Posterior vena cava (tissue), 2 donors: Measurements from ENCODE around the gene PPP1R15B. TPM values are rescaled to one million over a fixed set of nuclear protein-coding genes. Genes with fewer than 3 reads are reported as not detected.
A peak's percentile ranks its signal among the peaks of the same experiment; 100 is the strongest.
"Not testable (repeated sequence)": the region's sequence is repeated elsewhere in the genome, so short reads cannot be mapped to it uniquely, and the experiment has no call there.

Experiments used
- DNase-seq: peaks from one replicate; pipeline ENCODE4 v3.0.0-alpha.2; 2020; ENCODE audit warnings: low spot score
- intact Hi-C, 2 donors: fragments of 100-400 bp; cut with DNase I; formaldehyde crosslinking; loops; one replicate each; pipeline versions ENCODE4 v1.14.1 to v1.14.2; 2022 to 2023
- total RNA-seq, 2 donors: library from RNA; stranded (reverse); fragmentation: NEBNext Ultra II Directional; extraction: Animal tissue kit (Norgen Biotek cat#: 25700); gene quantifications; one replicate each; pipeline ENCODE4 v1.2.1, GENCODE V29; 2021
- donor health status: DM: yes; HTN: yes; CAD: no.
- donor health status: DM: yes; HTN: yes; CAD: no.

PPP1R15B gene
- total RNA-seq, 2 donors from 2014 or later: 33.2 to 45.7 TPM

- no peak for DNase-seq
- intact Hi-C loops: no loop called here
Measured at GRCh38 chr1:204426971-204427701, 15.5 kb upstream of the PPP1R15B start.

- DNase-seq: no peak
- intact Hi-C loops: no loop called here
Measured at GRCh38 chr1:204426474-204426873, 14.9 kb upstream of the PPP1R15B start.

- no peak for DNase-seq
- intact Hi-C loops: no loop called here
Measured at GRCh38 chr1:204426035-204426436, 14.4 kb upstream of the PPP1R15B start.

GRCh38 chr1:204424621-204425020, 13.0 kb upstream of the PPP1R15B start:
- no peak for DNase-seq
- intact Hi-C loops: loop anchor here in 1 of 2 donors (1.0 kb wide), 1 partner anchor 26 kb away; no protein-coding TSS in a partner anchor

- intact Hi-C loops: not testable (repeated sequence)
Measured at GRCh38 chr1:204422061-204422705, 10.6 kb upstream of the PPP1R15B start.

GRCh38 chr1:204421441-204421840, 9.8 kb upstream of the PPP1R15B start:
- DNase-seq: no peak
- intact Hi-C loops: no loop called here

More at GRCh38 chr1:204422061-204422705, 10.6 kb upstream of the PPP1R15B start:
- not testable (repeated sequence) for DNase-seq

GRCh38 chr1:204420039-204421004, 8.7 kb upstream of the PPP1R15B start:
- intact Hi-C loops: no loop called here
- no peak for DNase-seq

GRCh38 chr1:204419064-204419403, 7.4 kb upstream of the PPP1R15B start:
- DNase-seq: no peak
- intact Hi-C loops: no loop called here

GRCh38 chr1:204418174-204419063, 6.8 kb upstream of the PPP1R15B start:
- intact Hi-C loops: no loop called here
- no peak for DNase-seq

- intact Hi-C loops: no loop called here
- peak; percentile 87 for DNase-seq
Measured at GRCh38 chr1:204417074-204417997, 5.7 kb upstream of the PPP1R15B start.

GRCh38 chr1:204416589-204417073, 5.0 kb upstream of the PPP1R15B start:
- intact Hi-C loops: no loop called here
- no peak for DNase-seq

GRCh38 chr1:204415351-204415750, 3.7 kb upstream of the PPP1R15B start:
- intact Hi-C loops: no loop called here
- no peak for DNase-seq

- DNase-seq: no peak
- intact Hi-C loops: no loop called here
Measured at GRCh38 chr1:204414016-204414415, 2.4 kb upstream of the PPP1R15B start.

- intact Hi-C loops: no loop called here
- no peak for DNase-seq
Measured at GRCh38 chr1:204413170-204413535, 1.5 kb upstream of the PPP1R15B start.

- intact Hi-C loops: no loop called here
Measured at GRCh38 chr1:204410688-204411450, 748 bp downstream of the PPP1R15B start.

GRCh38 chr1:204409836-204410687, 1.6 kb downstream of the PPP1R15B start:
- intact Hi-C loops: no loop called here
- no peak for DNase-seq

More at GRCh38 chr1:204410688-204411450, 748 bp downstream of the PPP1R15B start:
- peak; percentile 91 for DNase-seq
